RCC 7860 (cell line): ENCODE results near the gene TBCCD1.

Experiments
- DNase-seq: peaks from one replicate; pipeline ENCODE4 v3.0.0-alpha.2; 2015; ENCODE audit warnings: low spot score
- FAIRE-seq: peaks from 2 replicates; lab custom pipeline; 2012; peaks lifted over from hg19 to GRCh38; lab: Jason Lieb, UNC

Gene TBCCD1, protein sequence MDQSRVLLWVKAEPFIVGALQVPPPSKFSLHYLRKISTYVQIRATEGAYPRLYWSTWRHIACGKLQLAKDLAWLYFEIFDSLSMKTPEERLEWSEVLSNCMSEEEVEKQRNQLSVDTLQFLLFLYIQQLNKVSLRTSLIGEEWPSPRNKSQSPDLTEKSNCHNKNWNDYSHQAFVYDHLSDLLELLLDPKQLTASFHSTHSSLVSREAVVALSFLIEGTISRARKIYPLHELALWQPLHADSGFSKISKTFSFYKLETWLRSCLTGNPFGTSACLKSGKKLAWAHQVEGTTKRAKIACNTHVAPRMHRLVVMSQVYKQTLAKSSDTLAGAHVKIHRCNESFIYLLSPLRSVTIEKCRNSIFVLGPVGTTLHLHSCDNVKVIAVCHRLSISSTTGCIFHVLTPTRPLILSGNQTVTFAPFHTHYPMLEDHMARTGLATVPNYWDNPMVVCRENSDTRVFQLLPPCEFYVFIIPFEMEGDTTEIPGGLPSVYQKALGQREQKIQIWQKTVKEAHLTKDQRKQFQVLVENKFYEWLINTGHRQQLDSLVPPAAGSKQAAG

DNA sequence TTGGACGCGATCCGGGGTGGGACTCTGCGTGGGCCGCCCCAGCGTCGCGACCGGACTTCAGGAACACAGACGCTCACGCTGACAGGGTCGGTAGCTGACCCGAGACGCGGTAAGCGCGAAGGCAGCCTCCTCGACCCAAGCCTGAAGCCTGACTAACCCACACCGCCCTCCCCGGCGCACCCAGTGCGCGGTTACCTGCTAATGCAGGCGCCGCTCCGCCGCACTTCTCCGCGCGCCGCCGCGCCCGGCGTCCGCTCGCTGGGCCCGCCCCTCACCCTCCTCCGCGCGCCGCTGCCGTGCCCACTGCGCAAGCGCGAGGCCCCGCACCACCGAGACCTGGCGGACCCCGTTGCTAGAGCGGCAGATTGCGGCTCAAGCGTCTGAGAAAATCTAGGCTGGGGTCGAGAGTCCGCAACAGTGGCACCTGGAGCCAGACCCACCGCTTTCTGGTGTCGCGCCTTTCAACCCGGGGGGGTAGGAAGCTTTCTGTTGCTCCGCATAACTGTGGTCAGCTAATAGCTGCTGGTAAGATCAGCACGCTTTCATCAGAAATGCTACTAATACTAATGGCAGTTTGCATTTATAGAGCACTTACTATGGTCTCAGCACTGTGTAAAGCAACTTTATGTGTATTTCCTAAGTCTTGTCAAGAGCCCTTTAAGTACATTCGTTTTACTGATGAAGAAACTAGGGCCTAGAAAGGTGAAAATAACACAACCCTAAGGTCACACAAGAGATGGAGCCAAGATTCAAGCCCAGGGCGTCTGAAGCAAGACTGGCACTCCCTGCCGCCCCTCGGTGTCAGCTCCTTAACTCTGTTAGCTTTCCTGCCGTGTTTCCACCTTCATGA is at the start of gene TBCCD1:
Gene TBCCD1, minus strand, starts transcription at position 268 of the 850 bp plus-strand sequence. CDS start 3,010 bp downstream, outside the sequence.
- FAIRE-seq, result no peak
- DNase-seq, result peak; percentile 77

DNA sequence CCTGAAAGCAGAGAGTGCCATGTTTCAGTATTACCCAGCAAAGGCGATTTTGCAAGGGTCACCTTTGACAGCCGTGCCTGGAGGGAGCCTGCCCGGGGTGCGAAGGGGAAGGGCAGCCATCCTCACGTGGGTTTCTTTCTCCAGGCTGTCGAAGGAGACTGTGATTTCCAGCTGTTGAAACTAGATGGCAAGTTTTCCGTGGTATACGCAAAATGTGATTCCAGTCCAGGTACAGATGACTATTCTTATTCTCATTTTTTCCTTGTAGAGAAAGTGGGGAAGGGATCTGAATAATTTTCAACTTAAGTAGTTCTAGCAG is 49.1 kb upstream of the TBCCD1 start:
- DNase-seq (no peak), FAIRE-seq (no peak)

DNA sequence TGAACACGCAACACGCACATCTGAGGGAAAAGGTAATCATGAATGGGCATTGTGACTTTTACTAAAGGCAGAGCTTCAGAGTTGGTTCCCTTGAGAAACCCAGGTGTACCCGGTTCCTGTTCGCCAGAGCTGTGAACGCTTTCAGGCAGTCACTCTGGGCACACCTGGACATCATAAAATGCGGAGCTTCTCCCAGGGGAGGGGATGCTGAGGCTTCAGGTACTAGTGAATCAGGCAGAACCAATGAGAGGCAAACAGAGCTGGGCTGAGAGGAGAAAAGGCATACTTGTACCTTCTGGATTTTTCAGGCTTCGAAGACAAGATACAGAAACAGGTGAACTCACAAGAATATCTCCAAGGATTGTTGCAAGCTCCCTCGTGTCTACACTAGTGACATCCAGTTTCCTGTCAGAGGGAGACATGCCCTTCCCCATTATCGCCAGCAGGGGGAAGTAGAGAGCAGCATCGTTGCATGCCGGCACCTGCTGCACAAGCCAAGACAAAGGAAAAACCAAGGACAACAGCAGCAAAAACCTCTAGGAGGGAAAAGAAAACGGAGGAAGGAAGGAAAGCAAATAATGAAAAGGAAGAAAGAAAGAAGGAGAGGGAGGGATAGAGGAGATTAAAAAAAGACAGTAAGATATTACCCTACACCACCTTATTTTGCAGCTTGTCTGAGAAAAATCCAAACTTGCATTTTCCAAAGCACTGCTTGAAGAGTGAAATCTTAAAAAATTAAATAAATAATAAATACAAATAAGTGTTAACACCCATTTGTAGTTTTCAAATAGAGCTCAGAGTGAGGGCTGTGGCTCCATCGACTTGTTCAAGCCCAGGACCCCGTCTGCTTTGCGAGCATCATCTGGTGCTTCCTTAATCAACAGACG is 47.7 kb upstream of the TBCCD1 start:
- FAIRE-seq (peak; percentile 4), DNase-seq (peak; percentile 44)

DNA sequence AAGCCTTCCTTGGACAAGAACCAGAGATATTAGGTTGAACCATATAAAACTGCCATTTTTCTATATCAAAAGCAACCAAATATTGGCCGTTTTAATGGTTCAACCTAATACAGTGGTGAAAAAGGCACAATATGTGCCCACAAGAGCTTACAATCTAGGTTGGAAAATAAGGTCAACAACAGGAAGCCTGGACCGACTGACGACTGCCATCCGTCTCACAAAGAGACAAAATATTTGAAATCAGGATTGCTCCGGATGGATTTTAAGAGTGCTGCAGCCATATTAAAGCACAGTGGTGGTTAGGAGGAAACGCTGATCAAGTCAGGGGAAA is 47.1 kb upstream of the TBCCD1 start:
- FAIRE-seq (no peak), DNase-seq (no peak)

DNA sequence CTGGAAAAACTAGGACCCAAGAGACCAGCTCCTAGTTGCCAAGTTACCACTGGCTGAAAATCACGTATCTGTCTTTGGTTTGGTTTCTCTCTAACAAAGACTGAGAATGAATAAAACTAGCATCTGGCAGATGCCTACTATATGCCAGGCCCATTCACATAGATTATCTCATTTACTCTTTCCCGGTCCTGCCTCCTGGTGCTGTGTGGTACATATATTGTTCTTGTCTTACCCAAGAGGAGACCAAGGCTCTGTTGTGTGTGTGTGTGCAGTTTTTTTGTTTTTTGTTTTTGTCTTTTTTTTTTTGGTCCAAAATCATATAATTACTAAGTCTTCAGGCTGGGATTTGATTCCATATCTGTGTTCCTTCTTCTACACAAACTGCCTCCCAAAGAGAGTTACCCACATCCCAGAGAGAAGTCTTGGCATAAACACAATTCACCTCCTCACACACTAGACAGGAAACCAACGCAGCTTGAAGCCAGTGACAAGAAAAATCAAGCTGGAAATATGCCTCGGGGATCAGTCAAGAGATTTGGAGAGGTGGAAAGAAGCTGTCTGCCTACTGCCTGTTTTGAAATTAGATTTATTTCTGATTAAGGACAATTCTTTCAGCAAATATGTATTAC is 46.6 kb upstream of the TBCCD1 start:
- DNase-seq (no peak), FAIRE-seq (no peak)

DNA sequence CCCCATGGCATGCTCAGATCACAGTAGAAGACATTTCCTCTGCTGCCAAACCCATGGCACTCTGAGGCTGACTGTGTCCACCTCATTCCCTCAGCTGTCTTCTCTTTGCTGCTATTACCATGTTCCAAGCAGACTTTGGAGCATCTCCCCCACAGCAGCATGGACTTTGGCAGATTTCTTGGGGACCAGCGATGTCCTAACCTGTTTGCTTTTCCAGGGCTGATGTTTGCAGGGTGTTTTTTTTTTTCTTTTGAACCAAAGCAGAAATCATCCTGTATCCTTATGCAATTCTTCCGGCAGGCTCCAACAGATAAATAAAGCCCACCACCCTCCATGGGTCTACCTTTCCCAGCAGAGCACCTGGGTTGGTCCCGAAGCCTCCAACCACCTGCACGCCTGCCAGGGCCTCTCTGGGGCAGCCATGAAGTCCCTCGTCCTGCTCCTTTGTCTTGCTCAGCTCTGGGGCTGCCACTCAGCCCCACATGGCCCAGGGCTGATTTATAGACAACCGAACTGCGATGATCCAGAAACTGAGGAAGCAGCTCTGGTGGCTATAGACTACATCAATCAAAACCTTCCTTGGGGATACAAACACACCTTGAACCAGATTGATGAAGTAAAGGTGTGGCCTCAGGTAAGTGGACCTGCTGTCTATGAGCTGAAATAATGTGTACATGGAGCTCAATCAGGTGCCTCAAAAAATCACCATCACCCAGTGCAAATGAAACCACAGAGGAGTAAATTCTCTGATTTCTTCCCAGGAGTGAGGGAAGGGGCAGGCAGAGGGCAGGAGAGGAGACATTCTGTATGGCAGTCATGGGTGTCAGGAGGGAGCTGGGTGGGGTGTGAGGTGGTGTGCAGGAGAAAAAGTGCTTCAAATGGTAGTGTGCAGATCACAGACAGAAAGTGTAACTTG is 45.8 kb upstream of the TBCCD1 start, which contains the start of gene AHSG:
Gene AHSG, plus strand, starts transcription at position 340 of the 916 bp plus-strand sequence. Its CDS starts 82 bp downstream, at position 422.
- FAIRE-seq (no peak), DNase-seq (no peak)

DNA sequence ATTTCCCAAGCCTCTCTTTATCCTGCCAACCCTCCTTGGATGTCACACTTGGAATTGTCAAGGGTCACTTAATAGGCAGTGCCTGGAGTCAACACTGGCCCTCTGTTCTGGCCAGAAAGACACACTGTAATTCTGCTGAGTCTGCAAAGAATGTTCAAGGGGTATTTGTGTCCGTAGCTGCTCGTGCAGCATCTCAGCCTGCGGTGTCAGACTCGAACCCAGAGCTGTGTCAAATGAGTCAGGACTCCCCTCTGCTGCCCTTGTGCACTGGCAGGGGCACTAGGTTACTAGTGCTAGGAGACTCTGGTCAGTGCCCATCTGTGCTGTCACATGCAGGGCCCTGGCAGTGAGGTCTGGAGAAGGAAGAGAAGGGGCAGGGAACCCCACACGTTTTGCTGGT is 44.9 kb upstream of the TBCCD1 start:
- no peak for FAIRE-seq
- DNase-seq, result no peak

DNA sequence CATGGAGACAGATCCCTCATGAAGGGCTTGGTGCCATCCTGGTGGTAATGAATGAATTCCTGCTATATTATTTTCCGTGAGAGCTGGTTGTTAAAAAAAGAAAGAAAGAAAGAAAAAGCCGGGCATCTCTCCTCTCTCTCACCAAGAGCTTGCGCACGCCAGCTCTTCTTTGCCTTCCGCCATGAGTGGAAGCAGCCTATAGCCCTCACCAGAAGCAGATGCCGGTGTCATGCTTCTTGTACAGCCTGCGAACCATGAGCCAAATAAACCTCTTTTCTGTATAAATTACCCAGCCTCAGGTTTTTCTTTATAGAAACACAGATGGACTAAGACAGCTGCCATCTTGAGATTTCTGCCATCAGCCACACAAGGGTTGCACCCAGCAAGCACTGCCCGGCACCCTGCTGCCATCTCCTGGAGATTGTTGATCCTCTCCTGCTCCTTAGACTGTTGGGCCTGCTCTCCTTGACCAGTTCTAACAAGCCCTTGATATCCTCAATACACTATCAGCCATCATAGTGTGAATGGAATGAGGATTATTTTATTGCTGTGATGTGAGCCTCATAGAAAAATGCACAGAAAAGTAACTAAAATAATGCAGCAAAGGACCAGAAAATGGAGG is 42.2 kb upstream of the TBCCD1 start:
- FAIRE-seq, result no peak
- peak; percentile 16 for DNase-seq

DNA sequence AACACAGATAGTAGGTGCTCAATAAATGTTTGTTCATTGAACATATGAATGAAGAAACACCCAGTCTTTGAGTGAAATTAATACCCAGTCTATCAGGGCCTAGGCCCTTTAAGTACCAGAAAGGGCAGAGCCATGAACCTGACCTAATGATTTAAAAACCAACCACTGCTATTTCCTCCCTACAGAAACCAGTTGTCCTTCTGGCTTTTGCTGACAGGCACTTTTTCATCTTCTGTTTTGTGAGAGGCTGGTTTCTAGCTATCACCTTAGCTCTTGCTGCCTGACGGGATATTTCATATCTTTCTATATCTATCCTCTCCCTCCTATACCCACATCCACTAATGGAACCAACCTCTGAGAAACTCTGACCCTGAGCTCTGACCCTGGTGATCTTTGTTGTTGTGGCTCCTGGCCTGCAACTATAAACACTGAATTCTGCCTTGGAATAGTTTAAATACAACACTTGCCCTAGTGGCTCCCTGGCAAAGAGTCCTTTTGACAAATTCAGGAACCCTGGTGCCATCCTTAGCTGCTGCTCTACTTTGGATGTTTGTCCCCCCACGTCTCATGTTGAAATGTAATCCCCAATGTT is 41.6 kb upstream of the TBCCD1 start:
- no peak for DNase-seq
- no peak for FAIRE-seq

DNA sequence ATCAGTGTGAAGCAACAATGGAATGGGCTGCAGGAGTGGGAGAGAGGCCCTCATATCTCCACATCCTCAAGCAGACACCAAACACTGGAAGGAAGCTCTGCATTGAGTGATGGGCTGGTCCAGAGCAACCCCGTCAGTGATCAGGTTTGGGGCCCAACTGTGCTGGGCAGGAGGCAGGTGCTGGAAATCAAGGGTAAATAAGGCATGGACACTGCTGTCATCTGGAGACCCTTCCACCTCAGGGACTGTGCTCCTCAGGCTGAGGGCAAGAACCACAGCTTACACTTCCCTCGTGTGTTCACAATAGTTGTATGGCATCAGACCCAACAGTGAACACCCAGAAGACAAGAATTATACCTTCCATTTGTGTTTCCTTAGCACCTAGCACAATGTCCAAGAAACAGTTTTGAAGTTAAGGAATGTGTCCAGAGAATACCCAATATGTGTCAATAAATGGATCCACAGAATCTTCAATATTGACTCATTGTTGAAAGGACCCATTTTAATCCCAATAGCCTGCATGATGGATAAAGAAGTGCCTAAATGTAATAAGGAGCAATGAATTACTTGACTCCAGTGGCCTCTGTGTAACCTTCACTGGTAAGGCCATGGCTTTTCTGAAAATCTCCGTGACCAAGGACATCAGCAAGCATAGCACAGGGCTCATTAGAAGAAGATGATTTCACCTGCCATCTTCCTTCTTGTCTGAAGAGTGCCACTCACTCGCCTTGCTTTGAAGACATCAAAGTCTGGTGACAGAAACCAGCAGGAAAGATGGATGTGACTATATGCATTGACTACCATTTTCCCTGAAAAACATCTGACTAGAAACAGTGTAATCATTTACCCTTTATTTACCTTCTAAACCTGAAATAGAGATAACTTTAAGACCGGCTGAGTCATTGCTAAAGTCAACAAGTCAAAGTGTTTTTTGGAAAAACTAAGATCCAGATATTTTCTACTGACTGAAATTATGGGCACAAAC is 38.7 kb upstream of the TBCCD1 start:
- no peak for FAIRE-seq
- DNase-seq, result no peak

DNA sequence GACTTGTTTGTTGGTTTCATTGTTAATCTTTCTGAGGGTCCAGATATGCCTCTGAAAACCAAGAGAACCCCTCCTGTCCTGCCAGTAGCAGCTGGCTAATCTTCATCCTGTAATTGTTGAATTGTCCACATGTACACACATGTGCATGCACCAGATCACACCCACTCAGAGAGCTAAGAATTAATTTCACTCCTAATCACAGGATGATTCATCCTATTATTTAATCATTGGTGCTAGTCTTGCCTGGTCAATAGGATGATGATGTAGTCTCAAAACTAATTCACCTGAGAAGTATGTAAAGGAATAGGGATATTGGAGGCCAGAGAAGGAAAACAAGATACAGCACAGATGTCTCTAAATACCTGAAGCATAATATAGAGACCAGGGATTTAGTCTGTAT is 37.9 kb upstream of the TBCCD1 start:
- DNase-seq (no peak), FAIRE-seq (no peak)

DNA sequence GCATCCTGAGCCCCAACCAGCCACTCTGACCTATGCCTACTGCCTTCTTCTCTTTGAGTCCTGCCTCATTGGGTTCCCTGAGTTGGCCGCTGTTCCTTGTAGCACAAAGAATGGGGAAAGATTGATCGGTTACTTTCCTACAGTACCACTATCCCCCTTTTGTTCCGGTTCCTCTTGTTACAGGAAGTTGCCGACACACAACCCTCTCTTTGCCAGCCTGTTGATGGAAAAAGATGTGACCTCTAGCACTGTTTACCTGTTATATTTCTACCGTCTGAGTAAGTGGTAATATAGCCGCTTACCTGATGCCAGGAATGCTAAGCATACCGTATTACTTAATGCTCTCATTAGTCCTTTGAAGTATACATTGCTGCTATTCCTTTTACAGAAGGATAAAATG is 36.0 kb upstream of the TBCCD1 start:
- DNase-seq, result no peak

DNA sequence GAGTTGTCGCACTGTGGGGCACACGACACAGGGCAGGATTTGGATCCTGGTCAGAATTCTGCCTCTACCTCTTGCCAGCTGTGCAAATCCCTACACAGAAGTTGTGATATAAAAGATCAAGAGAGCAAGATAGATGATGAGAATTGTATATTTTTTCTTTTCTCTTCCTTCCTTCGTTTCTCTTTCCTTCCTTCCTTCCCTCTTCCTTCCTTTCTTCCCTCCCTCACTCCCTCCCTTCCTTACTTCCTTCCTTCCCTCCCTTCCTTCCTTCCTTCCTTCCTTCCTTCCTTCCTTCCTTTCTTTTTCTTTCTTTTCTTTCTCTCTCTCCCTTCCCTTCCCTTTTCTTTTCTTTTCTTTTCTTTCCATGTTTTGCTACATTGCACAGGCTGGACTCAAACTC is 33.8 kb upstream of the TBCCD1 start:
- FAIRE-seq (no peak), DNase-seq (no peak)

More for the DNA sequence above, 36.0 kb upstream of the TBCCD1 start:
- no peak for FAIRE-seq

DNA sequence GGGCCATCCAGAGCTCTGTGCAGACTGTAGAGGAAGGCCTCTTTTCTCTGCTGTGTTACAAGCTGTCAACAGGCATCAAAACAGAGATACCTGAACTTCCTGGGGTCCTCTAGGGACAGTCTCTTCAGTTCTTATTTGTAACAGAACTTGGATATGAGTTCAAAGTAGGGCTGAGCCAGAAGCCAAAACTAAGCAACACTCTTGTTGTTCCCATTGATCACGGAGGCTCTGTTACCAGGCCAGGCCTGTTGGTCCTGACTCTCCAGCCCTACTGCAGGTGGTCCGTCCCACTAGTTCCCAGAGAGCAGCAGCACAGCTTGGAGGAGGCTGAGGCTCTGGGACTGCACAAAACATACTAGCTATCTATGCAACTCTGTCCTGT is 32.6 kb upstream of the TBCCD1 start:
- FAIRE-seq (no peak), DNase-seq (no peak)

DNA sequence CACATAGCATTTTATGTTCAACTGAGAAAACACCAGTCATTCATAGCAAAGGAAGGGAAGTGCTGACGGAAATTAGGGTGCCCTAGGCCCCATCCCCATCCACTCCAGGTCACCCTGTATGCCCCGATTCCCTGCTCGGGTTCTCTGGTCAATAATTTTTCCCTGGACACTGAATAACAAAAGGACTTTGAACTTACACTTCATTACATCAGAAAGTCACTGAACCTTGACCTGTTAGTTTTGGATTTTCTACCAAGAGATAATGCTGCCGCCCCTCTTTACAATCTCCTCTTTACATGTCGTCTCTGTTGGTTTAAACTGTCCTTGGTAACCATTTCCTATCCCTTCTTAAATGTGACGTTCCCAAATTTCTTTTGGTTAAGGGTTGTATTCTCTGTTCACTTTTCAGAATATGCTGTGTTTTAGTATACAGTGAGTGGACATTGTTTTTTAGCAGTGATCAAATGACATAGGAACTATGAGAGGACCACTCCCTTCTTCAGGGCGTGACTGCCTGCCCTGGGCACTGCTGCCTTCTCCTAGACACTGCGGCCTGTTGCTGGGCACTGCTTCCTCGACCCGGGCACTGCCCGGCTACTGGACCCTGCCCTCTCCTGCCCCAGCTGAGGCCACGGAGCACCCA is 32.1 kb upstream of the TBCCD1 start:
- peak; percentile 17 for DNase-seq
- no peak for FAIRE-seq

DNA sequence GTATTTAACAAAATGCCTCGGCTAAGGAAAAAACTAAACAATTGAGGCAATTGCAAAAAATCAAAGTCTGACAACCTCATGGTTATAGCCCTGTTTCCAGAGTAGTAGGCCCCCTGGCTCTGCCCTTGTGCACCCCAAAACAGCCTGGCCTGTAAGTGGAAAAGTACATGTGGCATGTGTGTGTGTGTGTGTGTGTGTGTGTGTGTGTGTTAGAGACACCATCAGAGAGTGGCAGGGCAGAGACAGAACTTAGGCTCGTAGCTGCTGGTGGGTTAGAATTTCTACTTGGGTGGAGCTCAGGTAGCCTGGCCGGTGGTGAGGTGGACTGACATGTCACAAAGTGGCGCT is 31.6 kb upstream of the TBCCD1 start:
- DNase-seq (no peak), FAIRE-seq (no peak)
